ENCODE measurements around the gene EHMT1.

- no peak for TF ChIP-seq HCFC1 (IDR thresholded peaks at IDR 0.05; ENCODE audit: low read depth, low read length)
- no peak for TF ChIP-seq THRB (CRISPR knock-in tag; conservative IDR thresholded peaks at IDR 0.05)
- TF ChIP-seq MECOM (CRISPR knock-in tag; IDR thresholded peaks at IDR 0.05), result no peak
- no peak for TF ChIP-seq HMGXB4 (CRISPR knock-in tag; IDR thresholded peaks at IDR 0.05)
- no peak for TF ChIP-seq CBX5 (IDR thresholded peaks at IDR 0.05; ENCODE audit: borderline replicate concordance, low read depth)
- no peak for TF ChIP-seq E2F5 (CRISPR knock-in tag; IDR thresholded peaks at IDR 0.05)
- TF ChIP-seq CBX3 (IDR thresholded peaks at IDR 0.05; ENCODE audit: borderline replicate concordance in 1 of 2, low read length in 2 of 2), result no peak
Observed at GRCh38 chr9:137753192-137753765, 134.5 kb downstream of the EHMT1 start.
